ENCODE data around the gene CHD9NB.

GRCh38 chr16:53092284-53092683 lies 39.6 kb upstream of the CHD9NB start:
- TF ChIP-seq POLR2A (IDR thresholded peaks at IDR 0.05), result no peak
- no peak for TF ChIP-seq CTCF (IDR thresholded peaks at IDR 0.05)
